ENCODE data around the gene AIPL1. TPM values are rescaled to one million over a fixed set of nuclear protein-coding genes. Genes with fewer than 3 reads are reported as not detected.

Gene AIPL1
- total and polyA plus RNA-seq, 10 donors = 0.10 to 0.34 (median 0.26) TPM; not detected in 4

GRCh38 chr17:6467567-6467966, 32.6 kb upstream of the AIPL1 start:
- TF ChIP-seq POLR2A (IDR thresholded peaks at IDR 0.05) (no peak), POLR2AphosphoS5 (IDR thresholded peaks at IDR 0.05) (no peak)
- TF ChIP-seq, protein P1, sequence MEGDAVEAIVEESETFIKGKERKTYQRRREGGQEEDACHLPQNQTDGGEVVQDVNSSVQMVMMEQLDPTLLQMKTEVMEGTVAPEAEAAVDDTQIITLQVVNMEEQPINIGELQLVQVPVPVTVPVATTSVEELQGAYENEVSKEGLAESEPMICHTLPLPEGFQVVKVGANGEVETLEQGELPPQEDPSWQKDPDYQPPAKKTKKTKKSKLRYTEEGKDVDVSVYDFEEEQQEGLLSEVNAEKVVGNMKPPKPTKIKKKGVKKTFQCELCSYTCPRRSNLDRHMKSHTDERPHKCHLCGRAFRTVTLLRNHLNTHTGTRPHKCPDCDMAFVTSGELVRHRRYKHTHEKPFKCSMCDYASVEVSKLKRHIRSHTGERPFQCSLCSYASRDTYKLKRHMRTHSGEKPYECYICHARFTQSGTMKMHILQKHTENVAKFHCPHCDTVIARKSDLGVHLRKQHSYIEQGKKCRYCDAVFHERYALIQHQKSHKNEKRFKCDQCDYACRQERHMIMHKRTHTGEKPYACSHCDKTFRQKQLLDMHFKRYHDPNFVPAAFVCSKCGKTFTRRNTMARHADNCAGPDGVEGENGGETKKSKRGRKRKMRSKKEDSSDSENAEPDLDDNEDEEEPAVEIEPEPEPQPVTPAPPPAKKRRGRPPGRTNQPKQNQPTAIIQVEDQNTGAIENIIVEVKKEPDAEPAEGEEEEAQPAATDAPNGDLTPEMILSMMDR (IDR thresholded peaks at IDR 0.05 in 8 of 11, conservative IDR thresholded peaks at IDR 0.05 in 3 of 11) = no peak
- no peak for DNase-seq
- Histone ChIP-seq H3K27ac (no peak overlapping the region), H3K36me3 (peaks cover 0 to 95% (median 26%) of the 10 kb centered on the region in 6 donors), H3K4me3 (no peak overlapping the region), H3K4me1 (peaks cover 0 to 37% (median 17%) of the 10 kb centered on the region in 6 donors), H3K9me3 (no peaks in the 10 kb centered on the region), H3K27me3 (replicated peaks in 1 of 7) (no peaks in the 10 kb centered on the region)
- intact Hi-C loops (cut with DNase I; ENCODE audit: low total_unique reads) = no loop called here
- WGBS, 5 donors = 63 to 85% (median 77%) methylated on average over 1 of the region's 1 CpG

- H3K4me1 ChIP-seq = peaks cover 0 to 40% (median 16%) of the 10 kb centered on the region in 6 donors
- intact Hi-C loops (cut with DNase I; ENCODE audit: low total_unique reads) = no loop called here
- 78 to 90% (median 83%) methylated on average over 19 of the region's 19 CpGs for WGBS, 5 donors
These were observed 30.5 kb upstream of the AIPL1 start for GRCh38 chr17:6465206-6466003.

DNA sequence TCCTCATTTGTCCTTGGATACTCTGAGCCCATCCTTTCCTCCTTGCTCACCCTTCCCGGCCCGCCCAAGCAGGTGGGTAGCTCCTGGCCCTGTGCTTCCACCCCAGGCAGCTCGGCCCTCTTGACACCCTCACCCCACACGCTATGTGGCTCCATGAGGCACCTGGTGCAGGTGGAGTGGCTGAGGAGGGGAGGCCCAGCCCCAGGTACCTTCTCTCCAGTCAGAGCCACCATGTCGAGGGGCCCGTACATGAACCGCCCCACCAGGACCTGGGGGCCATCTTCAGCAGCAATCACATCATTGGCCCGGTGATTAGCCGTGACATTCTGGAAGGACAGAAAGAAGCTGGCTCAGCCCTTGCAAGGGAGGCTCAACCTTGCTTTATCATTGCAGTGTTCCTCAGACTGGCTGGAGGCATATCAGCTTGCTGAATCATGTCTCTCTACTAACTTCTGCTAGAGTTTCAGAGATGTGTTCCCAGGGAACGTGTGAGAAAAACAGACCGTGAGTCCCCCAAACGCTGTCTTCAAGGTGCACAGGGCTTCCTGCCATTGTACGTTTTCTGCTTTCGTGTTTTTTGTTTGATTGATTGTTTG, 29.6 kb upstream of the AIPL1 start:
- Histone ChIP-seq H3K9me3 (no peaks in the 10 kb centered on the region), H3K4me3 (no peak overlapping the region), H3K27ac (peak overlapping the region in 2 of 8 donors; percentile 14 to 53), H3K4me1 (peaks cover 0 to 48% (median 19%) of the 10 kb centered on the region in 6 donors), H3K36me3 (peaks cover 0 to 98% (median 22%) of the 10 kb centered on the region in 6 donors), H3K27me3 (replicated peaks in 1 of 7) (no peaks in the 10 kb centered on the region)
- WGBS, 5 donors = 84 to 90% (median 87%) methylated on average over 14 of the region's 14 CpGs
- TF ChIP-seq, protein P1 (IDR thresholded peaks at IDR 0.05 in 8 of 11, conservative IDR thresholded peaks at IDR 0.05 in 3 of 11) = no peak
- TF ChIP-seq POLR2A (IDR thresholded peaks at IDR 0.05) (no peak), POLR2AphosphoS5 (IDR thresholded peaks at IDR 0.05) (peak in 2 of 3 donors; percentile 11 to 61)
- intact Hi-C loops (cut with DNase I; ENCODE audit: low total_unique reads) = no loop called here
- DNase-seq = no peak

More at GRCh38 chr17:6465206-6466003, 30.5 kb upstream of the AIPL1 start:
- H3K27ac ChIP-seq = no peak overlapping the region
- H3K36me3 ChIP-seq = peaks cover 0 to 98% (median 26%) of the 10 kb centered on the region in 6 donors
- no peaks in the 10 kb centered on the region for H3K27me3 ChIP-seq (replicated peaks in 1 of 7)
- no peak for DNase-seq
- TF ChIP-seq, protein P1 (IDR thresholded peaks at IDR 0.05 in 8 of 11, conservative IDR thresholded peaks at IDR 0.05 in 3 of 11) = no peak
- TF ChIP-seq POLR2A (IDR thresholded peaks at IDR 0.05) (no peak), POLR2AphosphoS5 (IDR thresholded peaks at IDR 0.05) (peak in 1 of 3 donors; percentile 3)
- no peaks in the 10 kb centered on the region for H3K9me3 ChIP-seq
- H3K4me3 ChIP-seq = no peak overlapping the region
